Stimulated activated CD4-positive, alpha-beta T cell treated with anti-CD3 and anti-CD28 coated beads, TNF-alpha, amount 100 ng/mL, for 1 hour (primary cell): Measurements from ENCODE around the gene EYA4.
"Not testable (repeated sequence)": the region's sequence is repeated elsewhere in the genome, so short reads cannot be mapped to it uniquely, and the experiment has no call there.

ENCODE experiments used
- DNase-seq, 3 donors: peaks; one replicate each; pipeline ENCODE4 v3.0.0-alpha.2; 2020; ENCODE audit warnings: low read depth in 3 of 3, low spot score in 1 of 3

EYA4 gene

DNA sequence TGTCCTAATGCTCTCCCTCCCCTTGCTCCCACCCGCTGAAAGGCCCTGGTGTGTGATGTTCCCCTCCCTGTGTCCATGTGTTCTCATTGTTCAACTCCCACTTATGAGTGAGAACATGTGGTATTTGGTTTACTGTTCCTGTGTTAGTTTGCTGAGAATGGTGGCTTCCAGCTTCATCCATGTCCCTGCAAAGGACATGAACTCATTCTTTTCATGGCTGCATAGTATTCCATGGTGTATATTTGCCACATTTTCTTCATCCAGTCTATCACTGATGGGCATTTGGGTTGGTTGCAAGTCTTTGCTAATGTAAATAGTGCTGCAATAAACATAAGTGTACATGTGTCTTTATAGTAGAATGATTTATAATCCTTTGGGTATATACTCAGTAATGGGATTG lies 313.0 kb downstream of the EYA4 start:
- not testable (repeated sequence) for DNase-seq

DNA sequence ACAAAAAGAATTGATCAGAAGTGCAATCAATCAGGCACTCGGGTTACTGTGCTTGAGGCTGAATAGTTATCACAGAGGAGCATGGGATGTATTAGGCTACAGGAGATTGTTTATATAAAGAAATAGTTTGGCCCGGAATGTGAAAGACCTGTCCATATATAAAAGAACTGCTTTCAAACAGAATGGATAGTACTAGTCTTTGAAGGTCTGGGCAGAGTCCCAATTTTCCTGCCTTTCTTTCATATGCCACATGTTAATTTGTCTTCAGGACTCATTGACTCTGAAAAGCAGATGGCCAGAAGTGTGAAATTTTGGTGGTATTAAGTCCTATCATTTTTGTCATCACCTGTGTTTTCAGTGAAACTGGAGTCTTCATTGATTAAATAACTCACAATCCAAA lies 314.5 kb downstream of the EYA4 start:
- DNase-seq, result no peak

DNA sequence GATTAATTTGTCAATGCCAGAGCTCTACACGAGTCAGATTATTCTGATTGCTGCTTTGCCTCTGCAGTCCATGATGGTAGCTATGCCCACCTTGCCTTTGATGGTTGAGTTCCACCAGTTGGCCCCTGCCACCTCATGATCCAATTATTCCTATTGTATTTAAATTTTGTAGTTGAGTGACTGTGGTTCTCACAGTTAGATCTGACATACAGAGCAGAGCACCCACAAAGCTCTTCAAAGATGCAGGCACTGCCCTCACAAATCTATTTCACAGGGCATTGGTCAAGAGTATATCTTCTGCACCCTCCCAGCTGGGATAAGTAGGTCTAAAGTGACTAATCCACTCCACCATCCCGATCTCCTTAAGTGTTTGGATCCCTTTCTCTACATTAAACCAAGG lies 318.8 kb downstream of the EYA4 start:
- DNase-seq, result no peak

DNA sequence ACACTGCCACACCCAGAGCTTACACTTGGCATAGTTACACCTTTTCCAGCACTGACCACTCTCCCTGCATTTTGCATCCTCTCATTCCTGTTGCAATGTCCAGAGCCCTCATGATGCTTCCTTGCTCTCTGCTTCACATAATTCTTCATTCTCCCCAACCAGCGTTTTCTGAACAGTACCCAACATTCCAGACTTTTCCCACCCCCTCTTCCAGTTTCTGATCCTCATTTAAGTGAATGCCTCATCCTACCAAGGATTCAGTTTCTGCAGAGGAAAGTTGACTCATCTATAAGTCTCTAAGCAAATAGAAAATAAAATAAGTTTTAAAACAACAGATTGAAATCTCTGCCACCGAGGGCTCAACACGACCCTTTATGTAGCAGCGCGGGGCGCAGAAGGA lies 326.5 kb downstream of the EYA4 start:
- DNase-seq, result no peak

DNA sequence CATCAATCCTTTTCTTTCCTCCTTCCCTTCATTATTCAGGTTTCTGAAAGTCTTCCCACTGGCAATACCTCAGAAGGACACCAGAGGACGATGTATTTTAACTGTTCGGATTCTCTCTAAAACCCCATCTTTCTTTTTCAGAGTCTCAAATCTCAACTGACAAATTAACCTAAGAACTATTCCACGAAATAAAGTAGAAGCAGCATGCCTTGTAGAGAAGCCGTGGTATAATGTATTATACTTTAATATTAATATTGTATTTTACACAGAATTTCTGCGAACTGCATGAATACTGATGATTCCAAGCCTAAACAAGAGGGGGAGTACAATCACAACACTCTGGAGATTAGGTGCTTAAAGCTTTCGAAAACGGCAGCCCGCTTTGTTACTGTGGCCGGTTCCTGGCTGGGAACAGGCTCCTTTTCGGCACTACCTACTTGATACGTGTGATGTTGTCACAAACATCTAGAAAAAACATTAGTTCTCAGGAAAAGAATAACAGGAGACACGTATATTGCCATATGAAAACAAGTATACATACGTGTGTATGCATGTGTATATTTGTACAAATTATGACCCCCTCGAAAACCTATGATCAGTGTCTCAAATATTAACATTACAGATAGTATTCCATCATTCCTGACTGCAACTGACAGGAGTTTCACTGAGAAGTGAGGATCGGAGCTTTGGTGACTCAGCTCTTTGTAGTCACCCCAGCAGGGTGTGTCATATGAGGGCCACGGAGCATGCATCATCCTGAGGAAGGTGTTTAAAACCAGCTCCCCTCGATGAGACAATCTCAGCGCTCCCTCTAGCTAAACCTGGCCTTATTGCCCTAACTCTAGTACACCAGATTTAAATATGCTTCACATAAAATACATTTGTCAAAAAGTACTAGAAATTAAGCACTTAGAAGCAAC lies 328.1 kb downstream of the EYA4 start:
- DNase-seq, result no peak

DNA sequence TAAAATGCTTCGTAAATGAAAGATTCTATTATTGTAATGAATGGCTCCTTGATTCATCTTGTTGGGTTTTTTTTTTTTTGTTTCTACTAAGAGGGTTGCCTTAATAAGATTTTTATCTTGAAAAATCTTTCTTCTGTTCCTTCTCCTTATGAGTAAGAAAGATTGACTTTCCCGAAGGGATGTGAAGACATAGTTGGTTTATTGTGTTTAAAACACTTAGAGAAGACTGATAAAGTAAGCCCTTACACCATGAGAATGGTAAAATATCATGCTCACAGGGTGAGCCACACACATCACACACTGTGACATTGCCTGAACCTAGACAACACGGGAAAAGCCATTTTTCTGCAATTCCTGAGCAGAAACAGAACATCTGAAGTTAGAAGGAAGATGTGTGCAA lies 330.5 kb downstream of the EYA4 start:
- no peak for DNase-seq

DNA sequence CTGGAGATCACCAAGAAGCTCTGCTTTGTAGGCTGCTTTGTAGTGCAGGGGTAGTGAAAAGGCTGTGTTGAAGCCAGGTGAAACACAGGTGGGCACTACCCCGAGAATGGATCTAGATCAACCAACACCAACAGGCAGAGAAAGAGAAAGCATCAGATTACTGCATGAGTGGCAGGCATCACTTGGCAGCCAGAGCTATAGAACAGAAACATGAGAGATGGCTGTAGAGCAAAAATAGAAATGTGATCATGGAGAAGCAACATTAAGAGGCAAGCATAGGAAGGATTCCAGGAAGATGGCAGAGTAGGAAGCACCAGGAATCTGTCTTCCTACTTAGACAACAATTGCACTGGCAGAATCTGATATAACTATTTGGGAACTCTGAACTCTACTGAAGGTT lies 336.7 kb downstream of the EYA4 start:
- no peak for DNase-seq
